Astrocyte of the spinal cord (primary cell): ENCODE data around the gene LEP.
A peak's percentile ranks its signal among the peaks of the same experiment; 100 is the strongest.

Source experiments
- DNase-seq: peaks from one replicate; pipeline ENCODE4 v3.0.0; 2011; ENCODE audit warnings: low read depth, low spot score
- H3K4me3 ChIP-seq: 2 replicates; pipeline ENCODE4 v1.5.1; 2011; ENCODE audit warnings: low read depth, mild to moderate bottlenecking, low read length, moderate library complexity
- CTCF ChIP-seq: IDR thresholded peaks from 2 replicates; pipeline ENCODE4 v1.5.1; 2012; ENCODE audit warnings: low read depth, mild to moderate bottlenecking, low read length, inconsistent platforms
- in situ Hi-C: cut with HindIII; loops from 2 replicates; pipeline ENCODE4 v1.10.0; 2017; ENCODE audit warnings: low sequenced_read_pairs

LEP gene

GRCh38 chr7:128264477-128264876 is 23.4 kb downstream of the LEP start:
- no peak for TF ChIP-seq CTCF
- in situ Hi-C loops: no loop called here
- H3K4me3 ChIP-seq: no peak overlapping the region
- no peak for DNase-seq

GRCh38 chr7:128265156-128265905 is 24.3 kb downstream of the LEP start:
- in situ Hi-C loops: no loop called here
- no peak for TF ChIP-seq CTCF
- no peak for DNase-seq
- H3K4me3 ChIP-seq: no peak overlapping the region

- DNase-seq: no peak
- in situ Hi-C loops: no loop called here
- no peak for TF ChIP-seq CTCF
- H3K4me3 ChIP-seq: no peak overlapping the region
These were observed 24.8 kb downstream of the LEP start for GRCh38 chr7:128265906-128266300.

GRCh38 chr7:128266529-128266882 is 25.4 kb downstream of the LEP start:
- H3K4me3 ChIP-seq: no peak overlapping the region
- no peak for TF ChIP-seq CTCF
- in situ Hi-C loops: no loop called here
- DNase-seq: no peak

GRCh38 chr7:128266883-128267594 is 26.0 kb downstream of the LEP start:
- no peak for TF ChIP-seq CTCF
- H3K4me3 ChIP-seq: peak overlapping the region; percentile 20
- DNase-seq: peak; percentile 48

GRCh38 chr7:128267595-128267924 is 26.5 kb downstream of the LEP start:
- peak; percentile 7 for DNase-seq
- H3K4me3 ChIP-seq: peak overlapping the region; percentile 20
- in situ Hi-C loops: no loop called here
- TF ChIP-seq CTCF: no peak

More at GRCh38 chr7:128266883-128267594, 26.0 kb downstream of the LEP start:
- in situ Hi-C loops: no loop called here
